Prostate gland (tissue), 2 donors: Measurements from ENCODE around the gene RWDD1. TPM values are rescaled to one million over a fixed set of nuclear protein-coding genes. Genes with fewer than 3 reads are reported as not detected.

ENCODE experiments used
- DNase-seq: peaks from one replicate; pipeline ENCODE4 v3.0.0-alpha.2; 2019; ENCODE audit warnings: low spot score
- H3K27ac ChIP-seq, 2 donors: fragments of 200-600 bp; sonication (generic); 2 replicates each; pipeline ENCODE4 v1.5.1; 2017 to 2019
- H3K27me3 ChIP-seq: fragments of 200-600 bp; sonication (generic); replicated peaks from 2 replicates; pipeline ENCODE4 v1.5.1; 2019; ENCODE audit not compliant: insufficient read depth
- H3K36me3 ChIP-seq, 2 donors: fragments of 200-600 bp; sonication (generic); 1 replicate in 1 of 2; 2 replicates in 1 of 2; pipeline versions ENCODE4 v1.5.1 to v1.8.1; 2017 to 2019
- H3K4me1 ChIP-seq: fragments of 200-600 bp; sonication (generic); replicated peaks from 2 replicates; pipeline ENCODE4 v1.5.1; 2019
- H3K4me3 ChIP-seq, 2 donors: fragments of 200-600 bp; sonication (generic); 2 replicates each; pipeline ENCODE4 v1.5.1; 2017 to 2019
- H3K9me3 ChIP-seq: fragments of 200-600 bp; sonication (generic); 2 replicates; pipeline ENCODE4 v1.5.1; 2017
- CTCF ChIP-seq, 4 experiments: fragments of 200-600 bp in 2 of 4; fragments of 450-650 bp in 2 of 4; sonication (generic) in 2 of 4; IDR thresholded peaks; 1 replicate in 3 of 4; 2 replicates in 1 of 4; pipeline ENCODE4 v1.5.1; 2016 to 2019; ENCODE audit warnings: antibody characterized with exemption in 4 of 4, mild to moderate bottlenecking in 2 of 4, moderate library complexity in 2 of 4
- POLR2A ChIP-seq: fragments of 450-650 bp; IDR thresholded peaks from one replicate; pipeline ENCODE4 v1.6.1; 2016; ENCODE audit warnings: antibody characterized with exemption, mild to moderate bottlenecking
- POLR2AphosphoS5 ChIP-seq: sonication (generic); formaldehyde crosslinking; IDR thresholded peaks from one replicate; pipeline ENCODE4 v1.6.1; 2017; ENCODE audit warnings: antibody characterized with exemption
- WGBS: methylation state at CpG from one replicate; pipeline ENCODE4 v1.1.5; 2018; 5-methylcytosine and 5-hydroxymethylcytosine counted together
- intact Hi-C: fragments of 100-400 bp; cut with DNase I; formaldehyde crosslinking; loops from one replicate; pipeline ENCODE4 v1.14.2; 2022
- total RNA-seq, 2 donors: library from RNA; depleted of rRNA; stranded (reverse); fragments of >200 nt; gene quantifications; one replicate each; pipeline ENCODE4 v1.1.0, GENCODE V29; 2016

The RWDD1 gene
- total RNA-seq, 2 donors from 2014 or later = 26.7 to 40.3 TPM

GRCh38 chr6:116615937-116616736 lies 44.8 kb downstream of the RWDD1 start, which contains the start of gene RSPH4A:
Gene RSPH4A (plus strand): TSS chr6:116616479. CDS start chr6:116616624, 145 bp downstream.
- DNase-seq = peak; percentile 88
- Histone ChIP-seq H3K36me3 (no peaks in the 10 kb centered on the region), H3K9me3 (no peaks in the 10 kb centered on the region), H3K4me3 (peak within 1 kb of the TSS; percentile 36 to 40), H3K27ac (peak within 1 kb of the TSS in 1 of 2 donors; percentile 28), H3K4me1 (no peaks in the 10 kb centered on the region), H3K27me3 (no peaks in the 10 kb centered on the region)
- TF ChIP-seq POLR2AphosphoS5 (peak; percentile 58), POLR2A (no peak), CTCF (IDR thresholded peaks at IDR 0.05) (peak in 1 of 4 experiments; percentile 20)
- under 1% methylated on average over 29 of the region's 29 CpGs for WGBS
- intact Hi-C loops = no loop called here

- H3K9me3 ChIP-seq = no peaks in the 10 kb centered on the region
- peak overlapping the region; percentile 36 to 40 for H3K4me3 ChIP-seq
- no peaks in the 10 kb centered on the region for H3K27me3 ChIP-seq
- intact Hi-C loops = no loop called here
- TF ChIP-seq POLR2A (no peak), POLR2AphosphoS5 (no peak), CTCF (IDR thresholded peaks at IDR 0.05) (no peak)
- DNase-seq = no peak
- no peaks in the 10 kb centered on the region for H3K36me3 ChIP-seq
- 1% methylated on average over 16 of the region's 16 CpGs for WGBS
- H3K27ac ChIP-seq = no peak overlapping the region
- no peaks in the 10 kb centered on the region for H3K4me1 ChIP-seq
Observed at GRCh38 chr6:116616737-116617053, 45.4 kb downstream of the RWDD1 start.

GRCh38 chr6:116624036-116624805 lies 52.9 kb downstream of the RWDD1 start:
- Histone ChIP-seq H3K27me3 (no peaks in the 10 kb centered on the region), H3K9me3 (no peaks in the 10 kb centered on the region), H3K27ac (no peak overlapping the region), H3K4me1 (no peaks in the 10 kb centered on the region), H3K36me3 (no peaks in the 10 kb centered on the region), H3K4me3 (no peak overlapping the region)
- DNase-seq = no peak
- intact Hi-C loops = no loop called here
- no peak for TF ChIP-seq POLR2A
- TF ChIP-seq POLR2AphosphoS5 = no peak
- TF ChIP-seq CTCF (IDR thresholded peaks at IDR 0.05) = no peak
- 79% methylated on average over 3 of the region's 3 CpGs for WGBS

GRCh38 chr6:116625872-116626271 lies 54.6 kb downstream of the RWDD1 start:
- intact Hi-C loops = no loop called here
- Histone ChIP-seq H3K4me1 (no peaks in the 10 kb centered on the region), H3K27ac (no peak overlapping the region), H3K9me3 (no peaks in the 10 kb centered on the region), H3K36me3 (no peaks in the 10 kb centered on the region), H3K27me3 (no peaks in the 10 kb centered on the region), H3K4me3 (no peak overlapping the region)
- no peak for DNase-seq
- no peak for TF ChIP-seq POLR2AphosphoS5
- no peak for TF ChIP-seq CTCF (IDR thresholded peaks at IDR 0.05)
- no peak for TF ChIP-seq POLR2A
- 97% methylated on average over 3 of the region's 3 CpGs for WGBS
